Osteocyte (in vitro differentiated cells): Measurements from ENCODE around the gene TREX2. TPM values are rescaled to one million over a fixed set of nuclear protein-coding genes. Genes with fewer than 3 reads are reported as not detected.
A peak's percentile ranks its signal among the peaks of the same experiment; 100 is the strongest.

Experiments
- DNase-seq: peaks from one replicate; pipeline ENCODE4 v3.0.0; 2021; ENCODE audit warnings: mixed read lengths; ENCODE audit not compliant: unreplicated experiment; ENCODE audit errors: extremely low spot score
- H3K27ac Mint-ChIP-seq: one replicate; pipeline ENCODE4 v1.8.0; 2021; ENCODE audit warnings: mild to moderate bottlenecking, mixed read lengths; ENCODE audit not compliant: unreplicated experiment
- H3K27me3 Mint-ChIP-seq: one replicate; pipeline ENCODE4 v1.8.0; 2021; ENCODE audit warnings: mixed read lengths; ENCODE audit not compliant: unreplicated experiment
- H3K36me3 Mint-ChIP-seq: one replicate; pipeline ENCODE4 v1.8.0; 2021; ENCODE audit warnings: mixed read lengths; ENCODE audit not compliant: unreplicated experiment
- H3K4me1 Mint-ChIP-seq: one replicate; pipeline ENCODE4 v1.8.0; 2021; ENCODE audit warnings: mixed read lengths; ENCODE audit not compliant: unreplicated experiment
- H3K4me3 Mint-ChIP-seq: one replicate; pipeline ENCODE4 v1.8.0; 2021; ENCODE audit warnings: mild to moderate bottlenecking, moderate library complexity, mixed read lengths; ENCODE audit not compliant: unreplicated experiment
- H3K9me3 Mint-ChIP-seq: one replicate; pipeline ENCODE4 v1.8.0; 2021; ENCODE audit warnings: mixed read lengths; ENCODE audit not compliant: unreplicated experiment
- total RNA-seq: library from RNA; stranded (reverse); gene quantifications from 2 replicates; pipeline ENCODE4 v1.2.1, GENCODE V29; 2021
- TF ChIP-seq, protein P1 (sequence below): fragments of 200-600 bp; sonication (generic); IDR thresholded peaks from 2 replicates; pipeline ENCODE4 v1.5.0; 2021; ENCODE audit warnings: antibody characterized with exemption, mild to moderate bottlenecking, moderate library complexity

TREX2 gene
- total RNA-seq, 1 donor from 2014 or later: 2.5 TPM

DNA sequence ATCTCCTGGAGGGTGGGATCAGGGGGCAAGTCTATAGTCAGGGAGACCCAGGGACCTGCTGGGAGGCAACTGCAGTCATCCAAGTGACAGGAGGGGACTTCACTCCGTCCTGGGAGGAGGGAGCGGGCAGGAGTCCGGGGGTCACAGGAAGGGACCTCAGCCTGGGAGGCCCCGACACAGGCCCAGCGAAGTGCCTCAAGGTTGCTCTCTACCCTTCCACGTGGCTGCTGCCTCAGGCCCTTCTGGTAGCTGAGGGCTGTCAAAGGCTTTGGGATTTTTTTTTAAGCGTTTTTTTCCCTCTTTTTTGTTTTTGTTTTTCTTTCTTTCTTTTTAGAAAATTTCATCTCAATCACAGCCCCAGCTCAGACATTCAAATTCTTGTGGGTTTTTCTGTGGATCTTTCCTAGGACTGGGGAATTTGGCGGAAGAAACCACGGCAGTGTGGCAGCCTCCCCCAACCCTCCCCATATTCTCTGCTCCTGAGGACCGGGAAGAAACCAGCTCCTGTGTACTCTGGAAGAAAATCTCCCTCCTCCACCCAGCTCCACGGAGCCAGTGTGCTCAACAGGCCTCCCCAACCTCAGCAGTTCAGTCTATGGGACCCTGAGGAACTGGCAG, 25.9 kb upstream of the TREX2 start:
- TF ChIP-seq, protein P1, sequence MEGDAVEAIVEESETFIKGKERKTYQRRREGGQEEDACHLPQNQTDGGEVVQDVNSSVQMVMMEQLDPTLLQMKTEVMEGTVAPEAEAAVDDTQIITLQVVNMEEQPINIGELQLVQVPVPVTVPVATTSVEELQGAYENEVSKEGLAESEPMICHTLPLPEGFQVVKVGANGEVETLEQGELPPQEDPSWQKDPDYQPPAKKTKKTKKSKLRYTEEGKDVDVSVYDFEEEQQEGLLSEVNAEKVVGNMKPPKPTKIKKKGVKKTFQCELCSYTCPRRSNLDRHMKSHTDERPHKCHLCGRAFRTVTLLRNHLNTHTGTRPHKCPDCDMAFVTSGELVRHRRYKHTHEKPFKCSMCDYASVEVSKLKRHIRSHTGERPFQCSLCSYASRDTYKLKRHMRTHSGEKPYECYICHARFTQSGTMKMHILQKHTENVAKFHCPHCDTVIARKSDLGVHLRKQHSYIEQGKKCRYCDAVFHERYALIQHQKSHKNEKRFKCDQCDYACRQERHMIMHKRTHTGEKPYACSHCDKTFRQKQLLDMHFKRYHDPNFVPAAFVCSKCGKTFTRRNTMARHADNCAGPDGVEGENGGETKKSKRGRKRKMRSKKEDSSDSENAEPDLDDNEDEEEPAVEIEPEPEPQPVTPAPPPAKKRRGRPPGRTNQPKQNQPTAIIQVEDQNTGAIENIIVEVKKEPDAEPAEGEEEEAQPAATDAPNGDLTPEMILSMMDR: no peak
- Mint-ChIP-seq H3K9me3 (no peaks in the 10 kb centered on the region), H3K27me3 (no peaks in the 10 kb centered on the region), H3K36me3 (no peaks in the 10 kb centered on the region), H3K4me1 (peaks cover 46% of the 10 kb centered on the region), H3K4me3 (no peak overlapping the region), H3K27ac (peak overlapping the region; percentile 82)
- no peak for DNase-seq

DNA sequence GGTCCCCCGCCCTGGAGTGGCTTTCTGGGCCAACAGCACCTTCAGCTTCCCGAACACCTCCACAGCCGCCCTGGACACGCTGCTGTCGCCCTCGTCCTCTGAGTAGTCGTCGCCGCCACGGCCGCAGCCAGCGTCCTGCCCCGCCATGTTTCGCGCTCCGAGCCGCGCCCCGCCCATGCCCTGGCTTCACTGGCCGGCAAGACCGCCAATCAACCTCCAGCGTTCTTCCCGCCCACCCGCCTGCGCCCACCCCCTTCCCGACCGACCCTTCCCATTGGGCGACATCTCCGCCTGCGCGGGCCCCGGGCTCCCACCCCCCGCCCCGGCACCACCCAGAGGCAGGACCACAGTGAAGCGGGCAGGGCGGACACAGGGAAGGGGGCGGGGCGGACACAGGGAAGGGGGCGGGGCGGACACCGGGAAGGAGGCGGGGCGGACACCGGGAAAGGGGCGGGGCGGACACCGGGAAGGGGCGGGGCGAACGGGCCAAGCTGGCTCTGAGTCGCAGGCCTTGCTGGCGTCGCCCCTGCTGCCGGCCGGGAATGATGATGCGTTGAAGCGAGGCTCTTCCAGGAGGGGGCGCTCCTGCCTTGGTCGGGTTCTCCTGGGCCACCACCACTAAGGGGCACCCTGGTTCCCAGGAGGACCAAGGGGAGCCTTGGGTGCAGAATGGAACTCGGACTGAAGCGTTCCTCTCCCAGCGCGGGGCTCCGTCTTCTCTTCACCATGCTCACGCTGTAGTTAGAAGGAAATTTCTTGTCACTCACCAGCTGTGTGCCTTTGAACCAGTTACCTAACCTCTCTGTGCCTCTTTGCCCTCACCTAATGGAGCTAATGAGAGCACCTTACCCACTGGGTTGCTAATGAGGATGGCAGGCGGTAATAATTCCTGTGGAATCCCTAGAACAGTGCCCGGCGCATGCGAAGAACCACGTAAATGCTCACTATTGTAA, 24.8 kb upstream of the TREX2 start, which contains the start of gene HAUS7:
Gene HAUS7, minus strand, starts transcription at position 166 of the 953 bp plus-strand sequence. Its CDS starts 19 bp downstream, at position 147.
- no peaks in the 10 kb centered on the region for H3K27me3 Mint-ChIP-seq
- H3K4me3 Mint-ChIP-seq: peak within 1 kb of the TSS; percentile 75
- H3K36me3 Mint-ChIP-seq: no peaks in the 10 kb centered on the region
- peak; percentile 96 for DNase-seq
- TF ChIP-seq, protein P1: peak; percentile 80
- no peaks in the 10 kb centered on the region for H3K9me3 Mint-ChIP-seq
- H3K4me1 Mint-ChIP-seq: peaks cover 37% of the 10 kb centered on the region
- peak within 1 kb of the TSS; percentile 82 for H3K27ac Mint-ChIP-seq

DNA sequence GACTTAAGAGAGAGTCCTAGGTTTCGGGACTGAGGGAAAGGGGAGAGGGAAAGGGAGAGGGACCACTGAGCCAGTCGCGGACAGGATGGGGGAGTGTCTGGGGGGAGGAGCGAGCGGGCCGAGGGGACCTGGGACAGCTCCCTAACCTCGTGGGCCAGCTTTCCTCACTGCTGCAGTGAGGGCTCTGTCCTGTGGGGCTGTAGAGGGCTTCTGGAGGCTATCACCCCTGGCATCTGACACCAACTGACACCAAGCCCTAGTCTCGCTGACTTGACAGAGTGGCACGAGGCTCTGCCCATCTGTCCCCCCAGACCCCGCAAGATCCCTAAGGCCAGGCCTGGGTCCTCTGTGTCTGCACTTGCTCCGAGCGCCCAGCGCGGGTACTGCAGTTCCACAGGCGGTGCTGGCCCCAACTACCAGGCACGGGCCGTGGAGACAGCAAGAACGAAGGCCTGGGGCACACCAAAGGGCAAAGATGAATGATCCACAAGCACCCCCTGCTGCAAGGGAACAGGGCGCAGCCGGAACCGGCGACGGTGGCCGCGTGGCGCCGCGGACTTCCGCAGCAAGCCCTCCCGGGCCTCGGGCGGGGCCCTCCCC, 24.1 kb upstream of the TREX2 start:
- no peak overlapping the region for H3K27ac Mint-ChIP-seq
- H3K36me3 Mint-ChIP-seq: no peaks in the 10 kb centered on the region
- H3K27me3 Mint-ChIP-seq: no peaks in the 10 kb centered on the region
- H3K4me3 Mint-ChIP-seq: peak overlapping the region; percentile 75
- no peak for DNase-seq
- TF ChIP-seq, protein P1: no peak
- H3K9me3 Mint-ChIP-seq: no peaks in the 10 kb centered on the region
- H3K4me1 Mint-ChIP-seq: peaks cover 31% of the 10 kb centered on the region

DNA sequence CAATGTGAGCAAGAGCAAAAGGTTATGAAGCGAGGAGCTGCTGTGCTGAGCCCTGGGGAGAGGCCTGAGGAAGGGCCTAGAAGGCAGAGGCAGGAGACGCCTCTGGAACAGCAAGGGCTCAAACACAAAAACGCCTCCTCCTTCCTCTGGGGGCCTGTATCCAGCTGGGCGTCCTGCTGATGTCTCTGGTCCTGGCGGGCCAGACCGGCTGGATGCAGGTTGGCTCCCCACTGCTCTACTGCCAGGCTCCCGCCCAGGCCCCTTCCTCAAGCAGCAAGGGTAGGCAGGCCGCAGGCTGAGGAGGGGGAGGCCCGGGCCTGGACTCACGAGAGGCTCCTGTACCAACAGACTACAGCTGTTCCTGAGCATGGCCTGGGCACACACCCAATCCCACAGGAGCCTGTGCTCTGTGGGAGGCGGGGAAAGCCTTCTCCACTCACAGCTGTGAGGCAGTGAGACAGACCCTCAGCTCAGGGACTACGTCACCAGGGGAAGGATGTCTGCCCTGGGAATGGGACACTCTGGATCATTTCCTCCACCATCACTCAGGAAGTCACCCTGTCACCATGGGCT, 22.2 kb upstream of the TREX2 start:
- DNase-seq: no peak
- Mint-ChIP-seq H3K27me3 (no peaks in the 10 kb centered on the region), H3K9me3 (no peaks in the 10 kb centered on the region), H3K4me3 (no peak overlapping the region), H3K27ac (no peak overlapping the region), H3K36me3 (peaks cover 3% of the 10 kb centered on the region), H3K4me1 (peaks cover 25% of the 10 kb centered on the region)
- TF ChIP-seq, protein P1: no peak
